HG02623 (cell line): ENCODE data around the gene NCAPG2.
"Not testable (repeated sequence)": the region's sequence is repeated elsewhere in the genome, so short reads cannot be mapped to it uniquely, and the experiment has no call there.

ENCODE experiments used
- ATAC-seq: cut with Tn5 transposase; IDR thresholded peaks from one replicate; pipeline ENCODE4 v1.9.1; 2021; ENCODE audit warnings: moderate library complexity; ENCODE audit not compliant: unreplicated experiment

The NCAPG2 gene

GRCh38 chr7:158710651-158711102 is 6.1 kb upstream of the NCAPG2 start:
- peak; percentile 53 for ATAC-seq

DNA sequence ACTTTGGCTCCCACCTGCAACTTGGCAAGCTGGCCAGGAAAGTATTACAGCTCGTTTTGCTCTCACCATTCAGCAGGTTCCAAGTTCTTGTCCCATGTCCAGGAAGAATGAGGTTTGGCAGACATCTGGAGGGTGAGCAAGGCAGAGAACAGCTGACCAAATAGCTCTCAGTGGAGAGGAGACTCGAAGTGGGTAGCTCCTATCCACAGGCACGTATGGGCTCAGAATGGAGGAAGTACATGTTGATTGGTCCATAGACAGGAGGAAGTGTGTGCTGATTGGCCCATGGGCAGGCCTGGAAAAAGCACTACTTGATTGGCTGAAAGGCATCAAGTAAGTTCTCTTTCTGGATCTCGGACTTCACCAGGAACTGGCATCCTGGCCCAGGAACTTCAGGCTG is 3.0 kb upstream of the NCAPG2 start:
- no peak for ATAC-seq

DNA sequence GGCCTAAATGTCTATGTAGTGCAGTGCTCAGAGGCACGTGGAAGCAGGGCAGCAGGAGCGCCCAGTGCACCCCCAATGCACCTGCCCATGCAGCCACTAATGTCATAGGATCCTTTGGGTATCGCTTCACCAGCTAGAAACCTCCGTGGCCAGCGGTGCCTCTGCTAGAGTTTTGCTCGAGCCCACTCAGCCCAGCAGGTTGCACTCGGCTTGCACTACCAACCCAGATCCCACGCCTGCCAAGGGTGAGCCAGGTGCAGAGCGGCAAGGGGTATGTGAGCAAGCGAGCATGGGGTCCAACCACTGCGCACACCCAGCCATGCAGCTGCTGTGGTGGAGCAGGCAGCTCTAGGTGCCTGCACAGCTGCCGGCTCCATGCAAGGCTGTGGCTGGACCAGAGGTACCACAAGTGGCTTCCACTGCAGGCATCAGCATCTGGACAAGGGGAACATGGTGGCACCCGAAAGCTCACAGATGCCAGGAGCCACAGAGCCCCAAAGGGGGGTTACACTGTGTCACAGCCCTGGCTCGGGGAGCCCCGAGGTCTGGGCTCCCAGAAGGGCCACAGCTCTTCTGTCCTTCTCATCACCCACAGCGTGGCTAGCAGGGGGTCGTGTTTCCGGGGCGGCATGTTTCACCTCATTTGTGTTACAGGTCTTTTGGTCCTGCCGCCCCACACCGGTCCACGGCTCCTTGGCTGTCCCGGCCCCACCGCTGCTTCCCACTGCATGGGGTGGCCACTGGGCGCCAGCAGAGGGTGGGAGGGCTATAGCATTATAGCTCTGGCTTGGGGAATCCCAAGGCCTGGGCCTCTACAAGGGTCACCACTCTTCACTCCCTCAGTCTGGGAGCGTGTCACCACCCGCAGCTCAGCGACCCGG is 2.3 kb upstream of the NCAPG2 start:
- no peak for ATAC-seq

DNA sequence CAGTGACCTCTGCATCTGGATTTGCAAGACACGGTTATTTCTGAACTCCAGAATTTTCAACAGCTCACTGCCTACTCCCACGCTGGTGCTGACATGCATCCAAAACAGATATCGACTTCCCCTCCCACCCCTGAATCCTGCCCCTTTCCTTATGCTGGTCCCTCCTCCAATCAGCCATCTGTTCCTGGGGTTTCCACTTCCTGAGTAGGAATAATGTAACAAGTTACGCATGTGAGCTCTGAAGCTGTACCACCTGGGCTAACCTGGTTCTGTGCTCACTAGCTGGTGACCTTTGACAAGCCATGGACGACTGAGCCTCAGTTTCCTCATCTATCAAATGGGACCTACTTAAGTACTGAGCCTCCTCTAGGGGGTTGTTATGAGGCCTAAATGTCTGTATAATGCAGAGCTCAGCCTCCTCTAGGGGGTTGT is 1.7 kb upstream of the NCAPG2 start:
- ATAC-seq, result no peak

- no peak for ATAC-seq
These were observed 738 bp upstream of the NCAPG2 start for GRCh38 chr7:158705234-158705850.

DNA sequence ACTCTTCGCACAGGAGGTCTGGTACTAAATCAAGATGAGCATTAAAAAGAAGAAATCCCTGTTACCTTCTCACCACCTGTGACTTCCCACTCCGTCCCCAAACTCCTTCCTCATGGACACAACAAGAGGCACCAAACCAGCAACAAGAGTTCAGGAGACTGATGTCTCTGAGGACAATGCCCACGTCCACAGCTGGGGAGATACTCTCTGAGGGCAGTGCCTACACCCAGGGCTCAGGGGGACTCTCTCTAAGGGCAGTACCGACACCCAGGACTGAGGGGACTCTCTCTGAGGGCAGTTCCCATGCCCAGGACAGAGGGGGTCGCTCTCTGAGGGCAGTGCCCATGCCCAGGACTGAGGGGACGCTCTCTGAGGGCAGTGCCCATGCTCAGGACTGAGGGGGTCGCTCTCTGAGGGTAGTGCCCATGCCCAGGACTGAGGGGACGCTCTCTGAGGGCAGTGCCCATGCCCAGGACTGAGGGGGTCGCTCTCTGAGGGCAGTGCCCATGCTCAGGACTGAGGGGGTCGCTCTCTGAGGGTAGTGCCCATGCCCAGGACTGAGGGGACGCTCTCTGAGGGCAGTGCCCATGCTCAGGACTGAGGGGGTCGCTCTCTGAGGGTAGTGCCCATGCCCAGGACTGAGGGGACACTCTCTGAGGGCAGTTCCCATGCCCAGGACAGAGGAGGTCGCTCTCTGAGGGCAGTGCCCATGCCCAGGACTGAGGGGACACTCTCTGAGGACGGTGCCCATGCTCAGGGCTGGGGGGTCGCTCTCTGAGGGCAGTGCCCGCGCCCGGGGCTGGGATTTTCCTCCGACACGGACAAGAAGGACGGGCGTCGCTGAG is 703 bp downstream of the NCAPG2 start:
- not testable (repeated sequence) for ATAC-seq

GRCh38 chr7:158702944-158703343 is 1.7 kb downstream of the NCAPG2 start:
- no peak for ATAC-seq

GRCh38 chr7:158702196-158702595 is 2.4 kb downstream of the NCAPG2 start:
- no peak for ATAC-seq

- ATAC-seq, result no peak
These were observed 4.6 kb downstream of the NCAPG2 start for GRCh38 chr7:158700008-158700407.

DNA sequence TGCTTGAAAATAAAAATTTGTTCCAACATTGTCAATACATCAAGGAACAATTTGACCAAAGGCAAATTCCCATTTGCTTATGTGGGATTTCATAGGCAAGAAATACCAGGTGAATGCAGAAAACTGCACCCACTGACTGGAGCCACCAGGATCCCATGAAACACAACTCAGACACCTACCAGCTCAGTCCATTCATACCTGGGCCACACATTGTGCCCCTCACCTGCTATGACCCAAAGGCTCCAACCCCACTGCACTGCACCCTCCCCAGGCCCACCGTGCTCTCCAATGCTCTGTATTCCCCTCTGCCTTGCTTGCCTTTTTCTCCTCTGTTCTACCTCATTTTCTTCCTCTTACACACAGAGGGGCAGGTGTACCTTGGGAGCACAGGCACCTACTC is 5.3 kb downstream of the NCAPG2 start:
- ATAC-seq, result no peak

DNA sequence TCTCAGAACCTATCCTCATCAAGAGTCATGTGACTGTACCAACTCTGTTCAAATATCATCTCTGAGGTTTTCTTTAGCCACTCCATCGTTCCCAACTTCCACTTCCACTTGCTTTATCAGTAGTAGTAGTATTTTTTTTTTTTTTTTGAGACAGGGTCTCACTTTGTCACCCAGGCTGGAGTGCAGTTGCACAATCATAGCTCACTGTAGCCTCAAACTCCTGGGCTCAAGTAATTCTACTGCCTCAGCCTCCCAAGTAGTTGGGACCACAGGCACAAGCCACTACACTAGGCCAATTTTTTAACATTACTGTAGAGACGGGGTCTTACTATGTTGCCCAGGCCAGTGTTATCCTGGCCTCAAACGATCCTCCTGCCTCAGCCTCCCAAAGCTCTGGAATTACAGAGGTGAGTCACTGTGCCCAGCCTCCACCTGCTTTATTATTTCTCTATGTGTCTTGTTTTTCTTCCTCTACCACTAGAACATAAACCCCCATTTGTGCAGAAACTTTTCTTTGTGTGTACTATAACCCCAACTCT is 5.9 kb downstream of the NCAPG2 start:
- ATAC-seq, result no peak

DNA sequence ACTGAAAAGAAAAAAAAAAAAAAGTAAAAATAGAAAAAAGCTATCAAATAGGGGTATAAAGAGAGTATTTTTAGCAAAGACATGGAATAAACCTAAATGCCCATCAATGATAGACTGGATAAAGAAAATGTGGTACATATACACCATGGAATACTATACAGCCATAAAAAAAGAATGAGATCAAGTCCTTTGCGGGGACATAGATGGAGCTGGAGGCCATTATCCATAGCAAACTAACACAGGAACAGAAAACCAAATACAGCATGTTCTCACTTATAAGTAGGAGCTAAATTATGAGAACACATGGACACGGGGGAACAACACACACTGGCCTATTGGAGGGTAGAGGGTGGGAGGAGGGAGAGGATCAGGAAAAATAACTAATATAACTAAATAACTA is 7.0 kb downstream of the NCAPG2 start:
- ATAC-seq, result not testable (repeated sequence)

DNA sequence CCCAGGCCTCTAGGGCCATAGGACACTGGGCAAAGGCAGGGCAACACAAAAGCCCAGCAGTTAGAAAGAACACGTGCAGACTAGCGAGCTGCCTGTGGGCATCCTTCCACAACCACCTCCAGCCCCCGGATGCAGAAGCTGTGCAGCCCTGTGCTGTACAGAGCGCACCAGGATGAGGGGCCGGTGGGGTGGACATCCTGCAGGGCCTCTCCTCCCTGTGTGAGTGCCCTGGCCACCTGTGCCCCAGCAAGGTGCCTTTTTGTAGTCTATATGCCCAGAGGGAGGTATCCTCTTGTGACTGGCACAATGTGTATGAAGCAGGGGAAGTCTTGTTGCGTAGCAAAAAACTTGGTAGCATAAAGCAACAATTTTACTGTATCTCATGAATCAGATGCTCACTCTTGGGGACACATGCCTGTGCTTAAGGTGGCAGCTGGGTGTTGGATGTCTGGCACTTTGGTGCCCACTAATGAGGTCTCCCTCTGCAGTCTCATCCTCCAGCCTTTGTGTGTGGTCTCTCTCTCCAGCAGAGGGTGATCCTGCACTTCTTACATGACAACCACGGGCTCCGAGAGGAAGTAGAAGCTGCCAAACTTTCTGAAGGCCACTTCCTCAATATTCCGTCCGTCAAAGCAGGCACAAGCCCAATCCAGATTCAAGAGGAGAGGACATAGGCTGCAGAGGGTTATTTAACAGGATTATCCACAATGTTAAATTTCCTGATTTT is 8.7 kb downstream of the NCAPG2 start:
- ATAC-seq, result peak; percentile 92

GRCh38 chr7:158695056-158695455 is 9.5 kb downstream of the NCAPG2 start:
- ATAC-seq, result no peak

- no peak for ATAC-seq
These were observed 10.0 kb downstream of the NCAPG2 start for GRCh38 chr7:158694650-158695049.

DNA sequence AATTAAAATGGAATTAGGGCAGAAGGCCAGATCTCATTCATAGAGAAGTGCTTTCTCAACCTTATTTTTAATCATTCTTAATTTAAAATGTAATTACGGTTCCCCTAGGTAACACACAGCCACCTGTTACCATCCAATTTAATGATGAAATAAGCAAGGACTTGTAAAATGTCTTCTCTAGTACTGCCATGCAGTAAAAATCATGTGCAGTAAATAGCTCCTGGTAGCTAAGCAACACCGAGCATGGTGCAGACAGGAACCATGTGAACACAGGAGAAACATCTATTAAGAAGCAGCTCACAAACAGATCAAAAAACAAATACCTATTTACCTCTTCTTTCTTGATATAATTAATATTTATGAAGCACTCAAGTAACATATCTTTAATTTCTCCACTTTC is 15.1 kb downstream of the NCAPG2 start:
- no peak for ATAC-seq

DNA sequence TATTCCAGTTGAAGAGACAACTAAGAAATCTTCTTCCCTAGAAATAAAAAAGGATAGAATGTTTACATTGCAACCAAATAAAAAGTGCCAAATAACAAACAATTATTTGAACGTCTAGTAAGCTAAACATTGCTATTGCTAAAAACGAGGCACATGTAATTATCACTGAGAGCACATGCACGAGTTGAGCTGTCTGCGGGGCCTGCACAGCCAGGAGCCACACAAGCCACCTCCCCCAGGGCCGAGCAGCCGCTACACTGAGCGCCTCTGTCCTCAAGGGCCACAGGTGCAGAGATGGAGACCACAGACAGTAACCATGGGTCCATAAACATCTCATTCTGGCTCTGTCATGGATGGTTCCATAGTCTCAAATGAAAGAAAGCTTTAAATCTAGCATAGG is 17.2 kb downstream of the NCAPG2 start:
- no peak for ATAC-seq

DNA sequence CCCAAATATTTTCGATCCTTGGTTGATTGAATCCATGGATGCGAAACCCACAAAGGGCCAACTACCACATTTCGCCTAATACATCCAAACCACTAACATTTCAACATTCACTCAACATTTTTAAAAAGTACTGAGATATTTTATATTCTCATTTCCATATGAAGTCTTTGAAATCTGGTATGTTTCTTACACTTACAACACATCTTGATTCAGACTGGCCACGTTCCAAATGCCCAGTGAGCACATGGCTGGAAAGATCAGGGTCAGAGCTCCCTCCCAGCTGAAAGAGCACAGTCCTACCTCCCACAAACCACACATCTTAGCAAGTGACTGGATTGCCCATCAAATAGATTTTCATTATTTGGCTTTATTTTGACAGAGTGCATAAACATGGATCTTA is 18.9 kb downstream of the NCAPG2 start:
- ATAC-seq, result no peak

- ATAC-seq, result no peak
These were observed 20.3 kb downstream of the NCAPG2 start for GRCh38 chr7:158684329-158684728.

GRCh38 chr7:158683541-158683940 is 21.1 kb downstream of the NCAPG2 start:
- no peak for ATAC-seq
